ENCODE results near the gene CAMK1D.

DNA sequence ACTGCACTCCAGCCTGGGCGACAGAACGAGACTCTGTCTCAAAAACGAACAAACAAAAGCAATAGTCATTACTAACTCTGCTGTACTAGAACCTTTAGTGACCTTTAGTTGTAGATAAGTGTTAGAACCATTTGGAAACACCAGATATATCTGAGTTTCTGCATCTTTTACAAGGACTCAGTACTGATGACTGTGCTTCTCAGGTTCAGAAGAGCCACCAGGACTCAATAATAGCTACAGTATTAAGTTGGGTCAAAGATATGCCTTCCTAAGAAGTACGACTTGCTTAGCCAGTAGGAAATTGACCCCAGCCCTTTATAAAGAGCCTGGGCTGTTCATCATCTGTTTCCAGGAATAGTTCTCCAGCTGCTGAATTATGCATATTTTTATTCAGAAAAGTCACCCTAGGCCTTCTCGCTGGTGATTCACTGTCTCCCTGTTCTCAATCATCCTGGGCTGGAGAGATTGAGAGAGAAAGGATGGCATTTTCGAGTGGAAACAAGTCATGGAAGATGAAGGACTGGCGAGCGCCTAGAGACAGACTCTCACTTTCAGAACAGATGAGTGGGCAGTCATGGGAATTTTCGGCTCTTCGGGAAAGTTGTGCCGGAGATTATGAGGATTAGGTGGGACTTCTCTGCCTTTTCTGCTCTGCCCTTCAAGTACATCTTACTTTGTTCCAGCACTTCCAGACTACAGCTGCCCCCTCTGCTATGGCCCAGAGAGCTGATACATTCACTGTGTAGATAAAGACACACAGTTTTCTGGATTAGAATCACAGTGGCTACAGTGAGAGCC lies 336.1 kb downstream of the CAMK1D start:
- TF ChIP-seq ZNF670 (tag by site-specific recombination; IDR thresholded peaks at IDR 0.05; ENCODE audit: low read depth), result no peak
- TF ChIP-seq, protein P1, sequence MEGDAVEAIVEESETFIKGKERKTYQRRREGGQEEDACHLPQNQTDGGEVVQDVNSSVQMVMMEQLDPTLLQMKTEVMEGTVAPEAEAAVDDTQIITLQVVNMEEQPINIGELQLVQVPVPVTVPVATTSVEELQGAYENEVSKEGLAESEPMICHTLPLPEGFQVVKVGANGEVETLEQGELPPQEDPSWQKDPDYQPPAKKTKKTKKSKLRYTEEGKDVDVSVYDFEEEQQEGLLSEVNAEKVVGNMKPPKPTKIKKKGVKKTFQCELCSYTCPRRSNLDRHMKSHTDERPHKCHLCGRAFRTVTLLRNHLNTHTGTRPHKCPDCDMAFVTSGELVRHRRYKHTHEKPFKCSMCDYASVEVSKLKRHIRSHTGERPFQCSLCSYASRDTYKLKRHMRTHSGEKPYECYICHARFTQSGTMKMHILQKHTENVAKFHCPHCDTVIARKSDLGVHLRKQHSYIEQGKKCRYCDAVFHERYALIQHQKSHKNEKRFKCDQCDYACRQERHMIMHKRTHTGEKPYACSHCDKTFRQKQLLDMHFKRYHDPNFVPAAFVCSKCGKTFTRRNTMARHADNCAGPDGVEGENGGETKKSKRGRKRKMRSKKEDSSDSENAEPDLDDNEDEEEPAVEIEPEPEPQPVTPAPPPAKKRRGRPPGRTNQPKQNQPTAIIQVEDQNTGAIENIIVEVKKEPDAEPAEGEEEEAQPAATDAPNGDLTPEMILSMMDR (tag by site-specific recombination; IDR thresholded peaks at IDR 0.05), result no peak
- TF ChIP-seq MZF1 (tag by site-specific recombination; IDR thresholded peaks at IDR 0.05; ENCODE audit: borderline replicate concordance), result no peak
- TF ChIP-seq ZNF48 (tag by site-specific recombination; IDR thresholded peaks at IDR 0.05), result no peak
- no peak for TF ChIP-seq ZNF302 (tag by site-specific recombination; IDR thresholded peaks at IDR 0.05; ENCODE audit: low read depth)
- TF ChIP-seq ZNF629 (tag by site-specific recombination; IDR thresholded peaks at IDR 0.05), result no peak
- TF ChIP-seq ZSCAN30 (tag by site-specific recombination; IDR thresholded peaks at IDR 0.05), result no peak
- no peak for TF ChIP-seq ZNF174 (tag by site-specific recombination; IDR thresholded peaks at IDR 0.05)
- no peak for TF ChIP-seq TCF7L2 (IDR thresholded peaks at IDR 0.05; ENCODE audit: borderline replicate concordance, low read depth, low read length)
- TF ChIP-seq, protein P2, sequence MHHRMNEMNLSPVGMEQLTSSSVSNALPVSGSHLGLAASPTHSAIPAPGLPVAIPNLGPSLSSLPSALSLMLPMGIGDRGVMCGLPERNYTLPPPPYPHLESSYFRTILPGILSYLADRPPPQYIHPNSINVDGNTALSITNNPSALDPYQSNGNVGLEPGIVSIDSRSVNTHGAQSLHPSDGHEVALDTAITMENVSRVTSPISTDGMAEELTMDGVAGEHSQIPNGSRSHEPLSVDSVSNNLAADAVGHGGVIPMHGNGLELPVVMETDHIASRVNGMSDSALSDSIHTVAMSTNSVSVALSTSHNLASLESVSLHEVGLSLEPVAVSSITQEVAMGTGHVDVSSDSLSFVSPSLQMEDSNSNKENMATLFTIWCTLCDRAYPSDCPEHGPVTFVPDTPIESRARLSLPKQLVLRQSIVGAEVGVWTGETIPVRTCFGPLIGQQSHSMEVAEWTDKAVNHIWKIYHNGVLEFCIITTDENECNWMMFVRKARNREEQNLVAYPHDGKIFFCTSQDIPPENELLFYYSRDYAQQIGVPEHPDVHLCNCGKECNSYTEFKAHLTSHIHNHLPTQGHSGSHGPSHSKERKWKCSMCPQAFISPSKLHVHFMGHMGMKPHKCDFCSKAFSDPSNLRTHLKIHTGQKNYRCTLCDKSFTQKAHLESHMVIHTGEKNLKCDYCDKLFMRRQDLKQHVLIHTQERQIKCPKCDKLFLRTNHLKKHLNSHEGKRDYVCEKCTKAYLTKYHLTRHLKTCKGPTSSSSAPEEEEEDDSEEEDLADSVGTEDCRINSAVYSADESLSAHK (tag by site-specific recombination; IDR thresholded peaks at IDR 0.05), result no peak
- TF ChIP-seq ZBTB11 (tag by site-specific recombination; conservative IDR thresholded peaks at IDR 0.05; ENCODE audit: low read depth), result no peak
- TF ChIP-seq ZNF707 (tag by site-specific recombination; IDR thresholded peaks at IDR 0.05), result no peak
- no peak for TF ChIP-seq ZNF416 (tag by site-specific recombination; IDR thresholded peaks at IDR 0.05)
- TF ChIP-seq, protein P3, sequence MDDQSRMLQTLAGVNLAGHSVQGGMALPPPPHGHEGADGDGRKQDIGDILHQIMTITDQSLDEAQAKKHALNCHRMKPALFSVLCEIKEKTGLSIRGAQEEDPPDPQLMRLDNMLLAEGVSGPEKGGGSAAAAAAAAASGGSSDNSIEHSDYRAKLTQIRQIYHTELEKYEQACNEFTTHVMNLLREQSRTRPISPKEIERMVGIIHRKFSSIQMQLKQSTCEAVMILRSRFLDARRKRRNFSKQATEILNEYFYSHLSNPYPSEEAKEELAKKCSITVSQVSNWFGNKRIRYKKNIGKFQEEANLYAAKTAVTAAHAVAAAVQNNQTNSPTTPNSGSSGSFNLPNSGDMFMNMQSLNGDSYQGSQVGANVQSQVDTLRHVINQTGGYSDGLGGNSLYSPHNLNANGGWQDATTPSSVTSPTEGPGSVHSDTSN (CRISPR knock-in tag; IDR thresholded peaks at IDR 0.05), result no peak

Measured in HEK293 (cell line).